COR-L47 (cell line): ENCODE results near the gene HCRTR1.
A peak's percentile ranks its signal among the peaks of the same experiment; 100 is the strongest.

Experiments used
- DNase-seq: peaks from one replicate; lab custom pipeline; 2025; lab: John Stamatoyannopoulos, UW

HCRTR1 gene

GRCh38 chr1:31667065-31667785 is 49.7 kb downstream of the HCRTR1 start:
- no peak for DNase-seq

- DNase-seq, result no peak
Measured at GRCh38 chr1:31668303-31668883, 50.9 kb downstream of the HCRTR1 start.

- no peak for DNase-seq
Measured at GRCh38 chr1:31669433-31669785, 51.9 kb downstream of the HCRTR1 start.

GRCh38 chr1:31669786-31670592 is 52.5 kb downstream of the HCRTR1 start:
- DNase-seq, result peak; percentile 92

- no peak for DNase-seq
Measured at GRCh38 chr1:31670593-31670964, 53.1 kb downstream of the HCRTR1 start.

- DNase-seq, result no peak
Measured at GRCh38 chr1:31671147-31671546, 53.7 kb downstream of the HCRTR1 start.

GRCh38 chr1:31671561-31672201 is 54.2 kb downstream of the HCRTR1 start:
- DNase-seq, result no peak

GRCh38 chr1:31672986-31673385 is 55.5 kb downstream of the HCRTR1 start:
- no peak for DNase-seq

GRCh38 chr1:31673433-31673832 is 55.9 kb downstream of the HCRTR1 start:
- no peak for DNase-seq

- no peak for DNase-seq
Measured at GRCh38 chr1:31674626-31675025, 57.1 kb downstream of the HCRTR1 start.

- DNase-seq, result no peak
Measured at GRCh38 chr1:31675161-31675560, 57.7 kb downstream of the HCRTR1 start.

GRCh38 chr1:31675756-31676155 is 58.3 kb downstream of the HCRTR1 start:
- DNase-seq, result no peak
